Panc1 (cell line): ENCODE results near the gene STOML2. TPM values are rescaled to one million over a fixed set of nuclear protein-coding genes. Genes with fewer than 3 reads are reported as not detected.
A peak's percentile ranks its signal among the peaks of the same experiment; 100 is the strongest.

Source experiments
- ATAC-seq: fragments of 200-7000 bp; cut with Tn5 transposase; 2 replicates; pipeline ENCODE4 v1.9.1; 2020; ENCODE audit warnings: mild to moderate bottlenecking, moderate library complexity
- BruUV-seq: library from RNA; stranded (reverse); fragments of 400-500 nt; replicated peaks from 2 replicates; lab custom pipeline; 2021; lab: Mats Ljungman, UMichigan
- CTCF ChIA-PET: fragments of 300-600 bp; sonication (Branson Sonifier 250); formaldehyde crosslinking; loops from one replicate; lab custom pipeline; 2022; ENCODE audit warnings: antibody characterized with exemption; lab: Charles Lee
- POLR2A ChIA-PET: fragments of 300-600 bp; sonication (Branson Sonifier 250); formaldehyde crosslinking; loops from one replicate; lab custom pipeline; 2022; ENCODE audit warnings: antibody characterized with exemption; lab: Charles Lee
- DNase-seq: peaks from one replicate; pipeline ENCODE4 v3.0.0-alpha.2; 2010; ENCODE audit warnings: low read depth, low spot score
- H3K27ac ChIP-seq: 2 replicates; pipeline ENCODE4 v1.5.1; 2011; ENCODE audit warnings: mild to moderate bottlenecking, low read length, inconsistent platforms
- H3K27me3 ChIP-seq: fragments of 200-500 bp; sonication (Bioruptor generic); 2 replicates; pipeline ENCODE4 v1.6.0; 2014; ENCODE audit warnings: low read length, inconsistent platforms; ENCODE audit not compliant: control insufficient read depth, insufficient read depth
- H3K36me3 ChIP-seq: fragments of 200-500 bp; sonication (Bioruptor generic); 2 replicates; pipeline ENCODE4 v1.5.1; 2014; ENCODE audit warnings: inconsistent platforms, mild to moderate bottlenecking, low read length, moderate library complexity; ENCODE audit not compliant: control insufficient read depth, insufficient read depth
- H3K4me1 ChIP-seq: 2 replicates; pipeline ENCODE4 v1.5.1; 2011; ENCODE audit warnings: inconsistent platforms, mild to moderate bottlenecking, low read length, moderate library complexity; ENCODE audit not compliant: control insufficient read depth, insufficient read depth
- H3K4me3 ChIP-seq, 2 experiments: 2 replicates each; pipeline ENCODE4 v1.5.1; 2011 to 2012; ENCODE audit warnings: low read depth in 2 of 2, low read length in 2 of 2, mild to moderate bottlenecking in 2 of 2, inconsistent platforms in 1 of 2, moderate library complexity in 1 of 2
- H3K9me3 ChIP-seq: fragments of 200-500 bp; sonication (Bioruptor generic); 2 replicates; pipeline ENCODE4 v1.5.1; 2014; ENCODE audit warnings: low read depth, mild to moderate bottlenecking, inconsistent platforms, low read length, moderate library complexity; ENCODE audit not compliant: control insufficient read depth, insufficient read depth
- POLR2AphosphoS5 ChIP-seq: IDR thresholded peaks from 2 replicates; pipeline ENCODE4 v1.6.1; 2012; ENCODE audit warnings: mild to moderate bottlenecking, low read depth, low read length, moderate library complexity
- TCF7L2 ChIP-seq: IDR thresholded peaks from 2 replicates; pipeline ENCODE4 v1.6.1; 2011; ENCODE audit warnings: mild to moderate bottlenecking, low read depth, low read length, inconsistent platforms
- in situ Hi-C: cut with HindIII; loops from 2 replicates; pipeline ENCODE4 v1.10.0; 2016; ENCODE audit warnings: low sequenced_read_pairs, low pct_unique_long_range_greater_than_20kb
- intact Hi-C: fragments of 100-400 bp; cut with micrococcal nuclease; formaldehyde crosslinking; loops from one replicate; pipeline ENCODE4 v1.10.0; 2022; ENCODE audit not compliant: unreplicated experiment
- total RNA-seq: library from RNA; stranded (reverse); gene quantifications from one replicate; pipeline ENCODE4 v1.2.1, GENCODE V29; 2021; ENCODE audit not compliant: unreplicated experiment
- TF ChIP-seq, protein P1 (sequence below), 2 experiments: IDR thresholded peaks; 2 replicates each; pipeline ENCODE4 v1.6.1; 2011 to 2012; ENCODE audit warnings: low read depth in 2 of 2, control low read depth in 1 of 2, low read length in 1 of 2, mild to moderate bottlenecking in 1 of 2, moderate library complexity in 1 of 2; ENCODE audit not compliant: insufficient read depth in 1 of 2
- TF ChIP-seq, protein P2 (sequence below): fragments of 450-650 bp; IDR thresholded peaks from 2 replicates; pipeline ENCODE4 v1.5.1; 2017; ENCODE audit warnings: mild to moderate bottlenecking

Gene STOML2
- total RNA-seq, 1 experiment from 2014 or later, result 264 TPM

DNA sequence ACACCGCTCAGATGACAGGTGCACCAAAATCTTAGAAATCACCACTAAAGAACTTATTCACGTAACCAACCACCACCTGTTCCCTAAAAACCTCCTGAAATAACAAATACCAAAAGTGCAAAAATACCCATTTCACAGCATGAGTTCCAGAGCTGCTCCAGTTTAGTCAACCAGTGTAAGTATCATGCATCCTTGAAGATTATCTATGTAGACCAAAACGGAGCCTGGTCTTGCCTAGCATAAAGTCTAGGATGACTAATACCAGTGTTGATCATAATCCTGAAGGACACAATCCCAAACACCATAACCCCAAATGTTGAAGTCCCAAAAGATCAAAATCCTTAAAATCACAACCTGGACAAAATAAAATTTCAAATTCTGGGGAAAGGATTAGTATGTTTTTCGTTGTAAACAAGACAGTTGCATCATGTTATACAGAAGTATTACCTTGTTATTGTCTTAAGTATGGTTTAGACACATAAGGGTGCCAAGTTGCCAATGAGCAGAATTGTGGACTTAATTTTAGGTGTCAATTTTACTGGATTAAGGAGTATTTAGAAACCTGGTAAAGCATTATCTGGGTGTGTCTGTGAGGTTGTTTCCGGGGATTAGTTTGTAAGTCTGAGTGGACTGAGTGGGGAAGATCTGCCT lies 48.6 kb downstream of the STOML2 start:
- BruUV-seq, result no TSS peak

DNA sequence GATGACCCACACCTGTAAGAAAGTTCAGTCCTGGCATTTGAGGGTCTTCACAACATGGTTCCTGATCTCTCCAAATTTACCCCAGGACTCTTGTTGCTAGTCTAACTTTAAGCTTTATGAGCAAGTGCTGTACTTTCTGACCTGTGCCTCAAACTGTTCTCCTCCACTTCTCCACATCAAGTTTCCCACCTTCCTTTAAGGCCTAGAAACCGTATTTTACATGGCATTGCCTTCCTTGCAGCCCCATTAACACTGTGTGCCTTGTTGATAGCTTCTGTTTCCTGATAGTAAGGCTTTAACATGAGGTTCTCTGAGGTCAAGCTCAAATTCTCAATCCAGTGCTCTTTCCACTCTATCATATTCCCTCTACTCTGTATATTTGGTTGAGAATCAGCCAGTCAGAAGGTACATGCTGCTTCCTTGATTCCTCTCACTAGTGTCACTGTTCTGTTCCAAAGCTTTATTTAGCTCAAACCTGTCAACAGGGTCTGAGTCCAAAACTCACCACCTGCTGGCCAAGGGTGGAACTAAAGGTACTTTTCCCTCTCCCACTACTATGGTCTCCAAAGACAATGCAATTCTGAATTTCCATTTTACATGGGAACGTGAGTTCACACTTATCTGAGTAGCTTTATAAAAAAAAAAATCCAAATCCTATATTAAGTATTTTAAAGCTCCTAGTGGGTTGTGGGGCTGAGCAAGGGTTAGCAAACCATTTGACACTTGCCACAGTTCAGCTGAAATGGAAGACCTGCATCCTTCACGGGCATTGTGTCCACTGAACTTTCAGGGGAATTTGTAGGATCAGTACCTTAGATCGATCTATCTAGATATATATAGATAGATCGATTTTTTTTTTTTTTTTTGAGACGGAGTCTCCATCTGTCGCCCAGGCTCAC lies 51.6 kb downstream of the STOML2 start:
- no peaks in the 10 kb centered on the region for H3K4me1 ChIP-seq
- no peaks in the 10 kb centered on the region for H3K9me3 ChIP-seq
- intact Hi-C loops (loop anchor here (5.0 kb wide), 1 partner anchor 154 kb away; a partner anchor contains a TSS), in situ Hi-C loops (no loop called here)
- ATAC-seq (peak; percentile 75), DNase-seq (peak; percentile 25)
- BruUV-seq, result TSS peak; percentile 17
- H3K27me3 ChIP-seq, result no peaks in the 10 kb centered on the region
- POLR2A ChIA-PET, result interaction anchor here (0.7 kb wide), 2 partner anchors 28 to 314 kb away, joined by 4 to 9 read pairs; partner anchors contain the start of gene FANCG
- no peak overlapping the region for H3K27ac ChIP-seq
- CTCF ChIA-PET, result interaction anchor here (0.5 to 1.2 kb wide), 6 partner anchors 18 to 559 kb away, joined by 3 to 9 read pairs (median 3); no protein-coding TSS in a partner anchor
- TF ChIP-seq, protein P1, sequence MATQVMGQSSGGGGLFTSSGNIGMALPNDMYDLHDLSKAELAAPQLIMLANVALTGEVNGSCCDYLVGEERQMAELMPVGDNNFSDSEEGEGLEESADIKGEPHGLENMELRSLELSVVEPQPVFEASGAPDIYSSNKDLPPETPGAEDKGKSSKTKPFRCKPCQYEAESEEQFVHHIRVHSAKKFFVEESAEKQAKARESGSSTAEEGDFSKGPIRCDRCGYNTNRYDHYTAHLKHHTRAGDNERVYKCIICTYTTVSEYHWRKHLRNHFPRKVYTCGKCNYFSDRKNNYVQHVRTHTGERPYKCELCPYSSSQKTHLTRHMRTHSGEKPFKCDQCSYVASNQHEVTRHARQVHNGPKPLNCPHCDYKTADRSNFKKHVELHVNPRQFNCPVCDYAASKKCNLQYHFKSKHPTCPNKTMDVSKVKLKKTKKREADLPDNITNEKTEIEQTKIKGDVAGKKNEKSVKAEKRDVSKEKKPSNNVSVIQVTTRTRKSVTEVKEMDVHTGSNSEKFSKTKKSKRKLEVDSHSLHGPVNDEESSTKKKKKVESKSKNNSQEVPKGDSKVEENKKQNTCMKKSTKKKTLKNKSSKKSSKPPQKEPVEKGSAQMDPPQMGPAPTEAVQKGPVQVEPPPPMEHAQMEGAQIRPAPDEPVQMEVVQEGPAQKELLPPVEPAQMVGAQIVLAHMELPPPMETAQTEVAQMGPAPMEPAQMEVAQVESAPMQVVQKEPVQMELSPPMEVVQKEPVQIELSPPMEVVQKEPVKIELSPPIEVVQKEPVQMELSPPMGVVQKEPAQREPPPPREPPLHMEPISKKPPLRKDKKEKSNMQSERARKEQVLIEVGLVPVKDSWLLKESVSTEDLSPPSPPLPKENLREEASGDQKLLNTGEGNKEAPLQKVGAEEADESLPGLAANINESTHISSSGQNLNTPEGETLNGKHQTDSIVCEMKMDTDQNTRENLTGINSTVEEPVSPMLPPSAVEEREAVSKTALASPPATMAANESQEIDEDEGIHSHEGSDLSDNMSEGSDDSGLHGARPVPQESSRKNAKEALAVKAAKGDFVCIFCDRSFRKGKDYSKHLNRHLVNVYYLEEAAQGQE (IDR thresholded peaks at IDR 0.05; ENCODE audit: insufficient read depth in 1 of 2, low read depth in 2 of 2, low read length in 1 of 2), result no peak
- TF ChIP-seq, protein P2, sequence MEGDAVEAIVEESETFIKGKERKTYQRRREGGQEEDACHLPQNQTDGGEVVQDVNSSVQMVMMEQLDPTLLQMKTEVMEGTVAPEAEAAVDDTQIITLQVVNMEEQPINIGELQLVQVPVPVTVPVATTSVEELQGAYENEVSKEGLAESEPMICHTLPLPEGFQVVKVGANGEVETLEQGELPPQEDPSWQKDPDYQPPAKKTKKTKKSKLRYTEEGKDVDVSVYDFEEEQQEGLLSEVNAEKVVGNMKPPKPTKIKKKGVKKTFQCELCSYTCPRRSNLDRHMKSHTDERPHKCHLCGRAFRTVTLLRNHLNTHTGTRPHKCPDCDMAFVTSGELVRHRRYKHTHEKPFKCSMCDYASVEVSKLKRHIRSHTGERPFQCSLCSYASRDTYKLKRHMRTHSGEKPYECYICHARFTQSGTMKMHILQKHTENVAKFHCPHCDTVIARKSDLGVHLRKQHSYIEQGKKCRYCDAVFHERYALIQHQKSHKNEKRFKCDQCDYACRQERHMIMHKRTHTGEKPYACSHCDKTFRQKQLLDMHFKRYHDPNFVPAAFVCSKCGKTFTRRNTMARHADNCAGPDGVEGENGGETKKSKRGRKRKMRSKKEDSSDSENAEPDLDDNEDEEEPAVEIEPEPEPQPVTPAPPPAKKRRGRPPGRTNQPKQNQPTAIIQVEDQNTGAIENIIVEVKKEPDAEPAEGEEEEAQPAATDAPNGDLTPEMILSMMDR, result peak; percentile 77
- no peak overlapping the region for H3K4me3 ChIP-seq
- H3K36me3 ChIP-seq, result peaks cover 13% of the 10 kb centered on the region

More for the DNA sequence above, 48.6 kb downstream of the STOML2 start:
- H3K27me3 ChIP-seq, result no peaks in the 10 kb centered on the region
- no peak overlapping the region for H3K4me3 ChIP-seq
- peak; percentile 35 for TF ChIP-seq POLR2AphosphoS5
- no peak for TF ChIP-seq TCF7L2
- CTCF ChIA-PET, result no interaction called here
- no peak overlapping the region for H3K27ac ChIP-seq
- ATAC-seq (peak; percentile 9; the same call in 1 of the 2 replicates), DNase-seq (no peak)
- in situ Hi-C loops, result no loop called here
- H3K36me3 ChIP-seq, result peaks cover 31% of the 10 kb centered on the region
- POLR2A ChIA-PET, result no interaction called here
- no peaks in the 10 kb centered on the region for H3K9me3 ChIP-seq
- intact Hi-C loops, result loop anchor here (5.0 kb wide), 1 partner anchor 157 kb away; a partner anchor contains a TSS
- no peaks in the 10 kb centered on the region for H3K4me1 ChIP-seq

Other genes starting within 250 kb of the STOML2 start
- 0.08 TPM for gene PHF24, start 144.8 kb downstream of the STOML2 start, total RNA-seq
- 9.7 TPM for gene DNAJB5, start 113.4 kb downstream of the STOML2 start, total RNA-seq
- 472 TPM for gene VCP, start 30.5 kb downstream of the STOML2 start, total RNA-seq
- 73.8 TPM for gene FANCG, start 23.2 kb downstream of the STOML2 start, total RNA-seq
- gene PIGO, start 6.5 kb downstream of the STOML2 start, total RNA-seq, result 58.7 TPM
- gene ATOSB, start 12.7 kb upstream of the STOML2 start, total RNA-seq, result 23.6 TPM
- 35.2 TPM for gene UNC13B, start 58.9 kb upstream of the STOML2 start, total RNA-seq